Eye (tissue), 1 donor: Measurements from ENCODE around the gene HMGCL.
A peak's percentile ranks its signal among the peaks of the same experiment; 100 is the strongest.

Experiments used
- DNase-seq: peaks from one replicate; pipeline ENCODE4 v3.0.0-alpha.2; 2015

Gene HMGCL

GRCh38 chr1:23772854-23773242, 52.4 kb downstream of the HMGCL start:
- DNase-seq = no peak

GRCh38 chr1:23772049-23772853, 53.0 kb downstream of the HMGCL start:
- peak; percentile 92 for DNase-seq

GRCh38 chr1:23768733-23769132, 56.5 kb downstream of the HMGCL start:
- no peak for DNase-seq

GRCh38 chr1:23763041-23763577, 62.1 kb downstream of the HMGCL start:
- no peak for DNase-seq

- DNase-seq = no peak
These were observed 66.0 kb downstream of the HMGCL start for GRCh38 chr1:23759277-23759676.

GRCh38 chr1:23757812-23758211, 67.4 kb downstream of the HMGCL start:
- DNase-seq = no peak

- no peak for DNase-seq
These were observed 68.6 kb downstream of the HMGCL start for GRCh38 chr1:23756676-23757075.

GRCh38 chr1:23752909-23753308, 72.3 kb downstream of the HMGCL start:
- no peak for DNase-seq
